Dermis blood vessel endothelial cell (primary cell): ENCODE measurements around the gene SEC24B. TPM values are rescaled to one million over a fixed set of nuclear protein-coding genes. Genes with fewer than 3 reads are reported as not detected.
"Not testable (repeated sequence)": the region's sequence is repeated elsewhere in the genome, so short reads cannot be mapped to it uniquely, and the experiment has no call there.

Experiments used
- DNase-seq: peaks from one replicate; pipeline ENCODE4 v3.0.0; 2010
- total RNA-seq: library from RNA; depleted of rRNA; stranded (reverse); fragments of >200 nt; gene quantifications from 2 replicates; pipeline ENCODE4 v1.2.3, GENCODE V29; 2014

Gene SEC24B
- total RNA-seq, 1 donor from 2014 or later = 15.1 TPM

- peak; percentile 64 for DNase-seq
These were observed 674 bp downstream of the SEC24B start for GRCh38 chr4:109434007-109434971.

GRCh38 chr4:109435635-109436034 is 2.0 kb downstream of the SEC24B start:
- no peak for DNase-seq

GRCh38 chr4:109436504-109436903 is 2.9 kb downstream of the SEC24B start:
- no peak for DNase-seq

- no peak for DNase-seq
These were observed 7.3 kb downstream of the SEC24B start for GRCh38 chr4:109440948-109441347.

GRCh38 chr4:109441862-109442458 is 8.3 kb downstream of the SEC24B start:
- no peak for DNase-seq

GRCh38 chr4:109444182-109444844 is 10.7 kb downstream of the SEC24B start:
- DNase-seq = no peak

- DNase-seq = no peak
These were observed 13.7 kb downstream of the SEC24B start for GRCh38 chr4:109447278-109447677.

GRCh38 chr4:109451544-109452273 is 18.1 kb downstream of the SEC24B start:
- no peak for DNase-seq

GRCh38 chr4:109453110-109453509 is 19.5 kb downstream of the SEC24B start:
- DNase-seq = not testable (repeated sequence)

GRCh38 chr4:109462297-109462696 is 28.7 kb downstream of the SEC24B start:
- no peak for DNase-seq

- DNase-seq = no peak
These were observed 29.2 kb downstream of the SEC24B start for GRCh38 chr4:109462802-109463201.

- DNase-seq = no peak
These were observed 31.5 kb downstream of the SEC24B start for GRCh38 chr4:109465069-109465468.

- DNase-seq = no peak
These were observed 36.3 kb downstream of the SEC24B start for GRCh38 chr4:109469915-109470314.

GRCh38 chr4:109472343-109472761 is 38.7 kb downstream of the SEC24B start:
- peak; percentile 25 for DNase-seq

GRCh38 chr4:109473824-109474223 is 40.2 kb downstream of the SEC24B start:
- no peak for DNase-seq

GRCh38 chr4:109486007-109486406 is 52.4 kb downstream of the SEC24B start:
- no peak for DNase-seq

- DNase-seq = no peak
These were observed 60.9 kb downstream of the SEC24B start for GRCh38 chr4:109494563-109494962.

GRCh38 chr4:109495514-109495913 is 61.9 kb downstream of the SEC24B start:
- DNase-seq = no peak

GRCh38 chr4:109496875-109497274 is 63.3 kb downstream of the SEC24B start:
- DNase-seq = no peak

GRCh38 chr4:109497511-109497910 is 63.9 kb downstream of the SEC24B start:
- DNase-seq = no peak

GRCh38 chr4:109499513-109499912 is 65.9 kb downstream of the SEC24B start:
- no peak for DNase-seq

GRCh38 chr4:109506890-109507289 is 73.3 kb downstream of the SEC24B start:
- DNase-seq = no peak

- no peak for DNase-seq
These were observed 77.1 kb downstream of the SEC24B start for GRCh38 chr4:109510687-109511086.
